ENCODE measurements around the gene SPECC1. TPM values are rescaled to one million over a fixed set of nuclear protein-coding genes. Genes with fewer than 3 reads are reported as not detected.

The SPECC1 gene
- total and polyA plus RNA-seq, 2 experiments from 2014 or later, result 1.3 to 1.5 TPM

DNA sequence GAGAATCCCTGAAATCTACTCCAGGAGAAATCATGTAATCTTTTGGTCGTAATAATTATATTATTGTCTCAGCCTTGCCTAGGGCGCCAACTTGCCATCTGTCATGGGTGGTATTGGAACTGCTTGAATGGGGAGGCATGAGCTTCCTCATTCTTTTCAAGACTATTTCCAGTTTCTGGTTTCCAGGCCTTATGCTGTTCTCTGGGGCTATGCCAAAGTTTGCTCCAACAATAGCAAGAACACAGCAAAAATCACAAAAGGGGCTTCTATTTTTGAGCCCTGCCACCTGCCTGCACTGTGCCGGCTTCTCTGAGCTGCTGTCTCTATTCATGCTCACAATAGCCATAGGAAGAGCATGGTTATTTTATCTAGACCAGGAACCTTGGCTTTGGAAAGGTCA lies 111.7 kb downstream of the SPECC1 start:
- whole genome bisulfite sequencing, 2 experiments (ENCODE audit: low coverage in 1 of 2, low lambda C conversion rate in 2 of 2, missing lambda C conversion rate in 2 of 2), result 21 to 26% methylated on average over 3 of the region's 3 CpGs
- Histone ChIP-seq H3K27ac (no peak overlapping the region), H3F3A (ENCODE audit: insufficient read depth) (no peaks in the 10 kb centered on the region), H3K4me2 (ENCODE audit: unreplicated experiment) (no peak overlapping the region), H3K36me3 (ENCODE audit: low read depth) (no peaks in the 10 kb centered on the region), H3K4me3 (no peak overlapping the region), H3K4me1 (ENCODE audit: insufficient read depth) (no peaks in the 10 kb centered on the region), H4K20me1 (ENCODE audit: insufficient read depth) (no peaks in the 10 kb centered on the region), H3K9me2 (ENCODE audit: insufficient read depth) (no peaks in the 10 kb centered on the region), H3K9me3 (ENCODE audit: low read depth) (no peaks in the 10 kb centered on the region), H3K79me2 (ENCODE audit: insufficient read depth) (no peaks in the 10 kb centered on the region), H3K27me3 (replicated peaks; ENCODE audit: insufficient read depth) (peaks cover 34% of the 10 kb centered on the region), H3K9ac (no peak overlapping the region), H2AFZ (no peak overlapping the region)
- TF ChIP-seq EZH2phosphoT487 (IDR thresholded peaks at IDR 0.05; ENCODE audit: insufficient read depth, low read depth), result no peak
- no peak for TF ChIP-seq EZH2 (IDR thresholded peaks at IDR 0.05; ENCODE audit: insufficient read depth, poor library complexity, severe bottlenecking)
- in situ Hi-C loops (cut with MboI), result no loop called here
- DNase-seq, result no peak

DNA sequence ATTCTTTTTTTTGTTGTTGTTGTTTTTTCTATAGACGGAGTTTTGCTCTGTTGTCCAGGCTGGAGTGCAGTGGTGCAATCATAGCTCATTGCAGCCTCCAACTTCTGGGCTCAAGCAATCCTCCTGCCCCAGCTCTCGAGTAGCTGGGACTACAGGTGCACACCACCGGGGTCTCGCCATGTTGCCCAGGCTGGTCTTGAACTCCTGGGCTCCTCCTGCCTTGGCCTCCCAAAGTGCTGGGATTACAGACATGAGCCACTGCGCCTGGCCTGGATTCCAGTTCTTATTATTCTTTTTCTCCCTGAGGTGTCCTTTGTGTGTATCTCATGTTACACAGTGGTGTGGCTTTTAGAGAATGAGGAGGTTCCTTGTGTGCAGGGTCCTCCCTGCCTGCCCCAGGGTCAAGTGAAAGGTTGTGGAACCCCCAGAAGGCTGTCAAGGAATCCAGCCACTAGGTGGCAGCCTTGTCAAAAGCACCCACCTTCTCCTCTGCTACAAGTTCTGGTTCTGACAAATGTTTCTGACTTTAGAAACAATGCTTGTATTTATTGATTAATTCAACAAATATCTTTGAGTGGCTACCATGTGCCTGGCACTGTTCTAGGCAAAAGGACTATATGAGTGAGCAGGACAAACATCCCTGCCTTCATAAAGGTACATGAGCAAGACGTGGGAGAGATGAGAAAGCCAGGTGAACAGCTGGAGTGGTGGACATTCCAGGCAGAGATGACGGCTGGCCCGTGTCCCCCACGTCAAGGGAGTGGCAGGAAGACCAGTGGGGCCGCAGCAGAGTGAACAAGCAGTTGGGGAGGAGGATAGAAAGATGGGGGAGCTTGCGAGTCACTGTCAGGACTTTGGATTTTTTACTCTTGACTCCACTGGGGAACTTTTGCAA lies 112.4 kb downstream of the SPECC1 start:
- no peak overlapping the region for H3K27ac ChIP-seq
- H3K4me1 ChIP-seq (ENCODE audit: insufficient read depth), result no peaks in the 10 kb centered on the region
- no peaks in the 10 kb centered on the region for H3K9me3 ChIP-seq (ENCODE audit: low read depth)
- no peaks in the 10 kb centered on the region for H3K79me2 ChIP-seq (ENCODE audit: insufficient read depth)
- H3K27me3 ChIP-seq (replicated peaks; ENCODE audit: insufficient read depth), result peaks cover 40% of the 10 kb centered on the region
- H3K4me2 ChIP-seq (ENCODE audit: unreplicated experiment), result no peak overlapping the region
- peak; percentile 59 for DNase-seq
- H3K9ac ChIP-seq, result no peak overlapping the region
- H3K4me3 ChIP-seq, result no peak overlapping the region
- H2AFZ ChIP-seq, result no peak overlapping the region
- in situ Hi-C loops (cut with MboI), result no loop called here
- no peaks in the 10 kb centered on the region for H3K36me3 ChIP-seq (ENCODE audit: low read depth)
- H4K20me1 ChIP-seq (ENCODE audit: insufficient read depth), result no peaks in the 10 kb centered on the region
- WGBS, 2 experiments (ENCODE audit: low coverage in 1 of 2, low lambda C conversion rate in 2 of 2, missing lambda C conversion rate in 2 of 2), result 34 to 37% methylated on average over 11 of the region's 11 CpGs
- no peak for TF ChIP-seq EZH2phosphoT487 (IDR thresholded peaks at IDR 0.05; ENCODE audit: insufficient read depth, low read depth)
- TF ChIP-seq EZH2 (IDR thresholded peaks at IDR 0.05; ENCODE audit: insufficient read depth, poor library complexity, severe bottlenecking), result no peak
- no peaks in the 10 kb centered on the region for H3F3A ChIP-seq (ENCODE audit: insufficient read depth)
- no peaks in the 10 kb centered on the region for H3K9me2 ChIP-seq (ENCODE audit: insufficient read depth)

DNA sequence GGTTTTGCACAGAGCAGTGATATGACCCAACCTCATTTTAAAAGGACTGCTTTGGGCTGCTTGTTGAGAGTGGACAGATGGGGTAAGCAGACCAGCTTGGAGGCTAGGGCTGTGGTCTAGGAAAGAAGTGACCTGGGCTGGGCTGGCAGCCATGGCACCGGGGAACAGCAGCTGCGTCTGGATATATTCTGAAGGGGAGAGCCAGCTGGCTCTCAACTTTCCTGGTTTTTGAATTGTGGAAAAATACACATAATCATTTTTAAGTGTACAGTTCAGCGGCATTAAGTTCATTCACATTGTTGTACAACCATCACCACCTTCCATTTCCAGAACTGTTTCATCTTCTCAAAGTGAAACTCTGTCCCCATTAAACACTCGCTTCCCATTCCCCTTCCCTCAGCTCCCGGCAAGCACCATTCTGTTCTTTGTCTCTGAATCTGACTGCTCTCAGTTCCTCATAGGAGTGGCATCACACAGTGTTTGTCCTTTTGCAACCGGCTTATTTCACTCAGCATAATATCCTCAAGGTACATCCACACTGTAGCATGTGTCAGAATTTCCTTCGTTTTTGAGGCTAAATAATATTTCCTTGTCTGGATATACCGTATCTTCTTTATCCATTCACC lies 113.2 kb downstream of the SPECC1 start:
- in situ Hi-C loops (cut with MboI), result no loop called here
- Histone ChIP-seq H3K9me2 (ENCODE audit: insufficient read depth) (no peaks in the 10 kb centered on the region), H3K79me2 (ENCODE audit: insufficient read depth) (no peaks in the 10 kb centered on the region), H3K27me3 (replicated peaks; ENCODE audit: insufficient read depth) (peaks cover 46% of the 10 kb centered on the region), H3K4me1 (ENCODE audit: insufficient read depth) (no peaks in the 10 kb centered on the region), H3K4me3 (no peak overlapping the region), H3F3A (ENCODE audit: insufficient read depth) (no peaks in the 10 kb centered on the region), H2AFZ (no peak overlapping the region), H3K4me2 (ENCODE audit: unreplicated experiment) (no peak overlapping the region), H3K36me3 (ENCODE audit: low read depth) (no peaks in the 10 kb centered on the region), H3K27ac (no peak overlapping the region), H3K9me3 (ENCODE audit: low read depth) (no peaks in the 10 kb centered on the region), H3K9ac (no peak overlapping the region), H4K20me1 (ENCODE audit: insufficient read depth) (no peaks in the 10 kb centered on the region)
- DNase-seq, result no peak
- TF ChIP-seq EZH2 (IDR thresholded peaks at IDR 0.05; ENCODE audit: insufficient read depth, poor library complexity, severe bottlenecking) (no peak), EZH2phosphoT487 (IDR thresholded peaks at IDR 0.05; ENCODE audit: insufficient read depth, low read depth) (no peak)
- 63 to 65% methylated on average over 8 of the region's 8 CpGs for WGBS, 2 experiments (ENCODE audit: low coverage in 1 of 2, low lambda C conversion rate in 2 of 2, missing lambda C conversion rate in 2 of 2)

DNA sequence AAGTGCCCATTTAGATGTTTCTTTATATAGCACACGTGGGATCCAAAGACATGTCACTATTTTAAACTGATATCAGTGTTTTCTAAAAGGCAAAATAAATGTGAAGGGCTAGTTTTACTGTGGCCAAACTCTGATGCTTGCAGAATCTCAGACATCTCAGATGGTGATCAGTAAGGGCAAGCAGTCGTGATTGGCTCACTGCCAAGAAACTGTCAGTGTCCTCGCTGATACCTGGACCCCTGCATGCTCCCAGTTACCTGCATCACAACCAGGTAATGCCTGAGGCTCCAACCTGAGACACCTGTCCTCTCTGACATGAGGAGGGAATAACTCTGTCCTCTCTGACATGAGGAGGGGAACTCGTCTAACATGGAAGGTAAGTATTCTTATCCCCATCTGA lies 114.0 kb downstream of the SPECC1 start:
- H3K4me1 ChIP-seq (ENCODE audit: insufficient read depth), result peaks cover 6% of the 10 kb centered on the region; the same call in 1 of the 2 replicates
- no peak overlapping the region for H3K27ac ChIP-seq
- H4K20me1 ChIP-seq (ENCODE audit: insufficient read depth), result no peaks in the 10 kb centered on the region
- no peaks in the 10 kb centered on the region for H3F3A ChIP-seq (ENCODE audit: insufficient read depth)
- H3K9me3 ChIP-seq (ENCODE audit: low read depth), result no peaks in the 10 kb centered on the region
- TF ChIP-seq EZH2phosphoT487 (IDR thresholded peaks at IDR 0.05; ENCODE audit: insufficient read depth, low read depth), result no peak
- no peak for TF ChIP-seq EZH2 (IDR thresholded peaks at IDR 0.05; ENCODE audit: insufficient read depth, poor library complexity, severe bottlenecking)
- DNase-seq, result no peak
- peaks cover 46% of the 10 kb centered on the region for H3K27me3 ChIP-seq (replicated peaks; ENCODE audit: insufficient read depth)
- in situ Hi-C loops (cut with MboI), result no loop called here
- WGBS, 2 experiments (ENCODE audit: low coverage in 1 of 2, low lambda C conversion rate in 2 of 2, missing lambda C conversion rate in 2 of 2), result 24 to 30% methylated on average over 4 of the region's 4 CpGs
- no peaks in the 10 kb centered on the region for H3K79me2 ChIP-seq (ENCODE audit: insufficient read depth)
- no peaks in the 10 kb centered on the region for H3K36me3 ChIP-seq (ENCODE audit: low read depth)
- H3K4me3 ChIP-seq, result no peak overlapping the region
- H3K4me2 ChIP-seq (ENCODE audit: unreplicated experiment), result no peak overlapping the region
- no peak overlapping the region for H2AFZ ChIP-seq
- no peak overlapping the region for H3K9ac ChIP-seq
- H3K9me2 ChIP-seq (ENCODE audit: insufficient read depth), result no peaks in the 10 kb centered on the region

All from GM23248 (cell line).